HL-60/S4 treated with retinoic acid at 250 ng/mL for 4 days and 3 days (cell line): ENCODE results near the gene HTR3A.
"Not testable (repeated sequence)": the region's sequence is repeated elsewhere in the genome, so short reads cannot be mapped to it uniquely, and the experiment has no call there.

ENCODE experiments used
- in situ Hi-C: fragments of 300-500 bp; cut with MboI; formaldehyde crosslinking; loops from 2 replicates; pipeline ENCODE4 v1.7.0; 2022; ENCODE audit warnings: low sequenced_read_pairs

HTR3A gene

DNA sequence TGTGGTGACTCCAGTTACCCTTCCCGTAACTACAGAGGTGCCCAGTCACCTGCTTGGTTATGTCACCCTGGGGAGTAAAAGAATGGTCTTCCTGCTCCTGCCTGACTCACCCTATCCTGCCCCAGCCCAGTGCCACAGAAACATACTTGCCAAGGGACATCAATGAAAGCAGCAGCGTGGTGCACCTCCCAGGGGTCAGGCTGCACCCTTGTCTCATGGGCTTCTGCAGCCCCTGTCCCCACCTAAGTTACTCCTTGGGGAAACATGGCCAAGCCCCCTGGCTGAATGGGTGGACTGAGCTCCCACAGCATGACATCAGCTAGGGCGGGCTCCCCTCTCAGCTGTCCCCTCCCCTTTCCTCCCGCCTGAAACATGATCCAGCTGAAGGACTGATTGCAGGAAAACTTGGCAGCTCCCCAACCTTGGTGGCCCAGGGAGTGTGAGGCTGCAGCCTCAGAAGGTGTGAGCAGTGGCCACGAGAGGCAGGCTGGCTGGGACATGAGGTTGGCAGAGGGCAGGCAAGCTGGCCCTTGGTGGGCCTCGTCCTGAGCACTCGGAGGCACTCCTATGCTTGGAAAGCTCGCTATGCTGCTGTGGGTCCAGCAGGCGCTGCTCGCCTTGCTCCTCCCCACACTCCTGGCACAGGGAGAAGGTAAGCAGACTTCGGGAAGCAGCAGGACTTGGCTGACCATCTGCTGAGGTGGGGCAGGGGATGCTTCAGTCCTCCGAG lies at the start of gene HTR3A:
Gene HTR3A, plus strand, starts transcription at position 368 of the 730 bp plus-strand sequence. Its CDS starts 218 bp downstream, at position 586.
- in situ Hi-C loops, result no loop called here

DNA sequence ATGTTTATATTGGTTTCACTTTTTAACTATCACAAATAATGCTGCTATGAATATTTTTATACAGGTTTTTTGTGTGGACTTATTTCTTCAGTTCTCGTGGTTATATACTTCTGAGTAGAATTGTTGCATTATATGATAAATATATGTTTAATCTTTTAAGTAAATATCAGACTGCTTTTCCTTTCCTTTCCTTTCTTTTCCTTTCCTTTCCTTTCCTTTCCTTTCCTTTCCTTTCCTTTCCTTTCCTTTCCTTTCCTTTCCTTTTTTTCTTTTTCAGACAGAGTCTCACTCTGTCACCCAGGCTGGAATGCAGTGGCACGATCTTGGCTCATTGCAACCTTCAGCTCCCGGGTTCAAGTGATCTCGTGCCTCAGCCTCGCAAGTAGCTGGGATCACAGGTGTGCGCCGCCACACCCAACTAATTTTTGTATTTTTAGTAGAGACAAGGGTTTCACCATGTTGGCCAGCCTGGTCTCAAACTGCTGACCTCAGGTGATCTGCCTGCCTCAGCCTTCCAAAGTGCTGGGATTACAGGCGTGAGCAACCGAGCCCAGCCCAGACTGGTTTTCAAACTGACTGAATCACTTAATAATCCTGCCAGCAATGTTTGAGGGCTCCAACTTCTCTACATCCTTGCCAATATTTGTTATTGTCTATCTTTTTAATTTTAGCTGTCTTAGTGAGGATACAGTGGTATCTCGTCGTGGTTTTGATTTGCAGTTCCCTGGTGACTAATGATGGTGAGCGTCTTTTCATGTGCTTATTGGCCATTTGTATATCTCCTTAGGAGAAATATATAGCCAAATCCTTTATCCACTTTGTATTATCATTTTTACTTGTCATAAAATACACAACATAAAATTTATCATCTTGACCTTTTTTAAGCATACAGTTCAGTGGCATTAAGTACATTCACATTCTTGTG lies 48.4 kb upstream of the HTR3A start:
- in situ Hi-C loops, result no loop called here

DNA sequence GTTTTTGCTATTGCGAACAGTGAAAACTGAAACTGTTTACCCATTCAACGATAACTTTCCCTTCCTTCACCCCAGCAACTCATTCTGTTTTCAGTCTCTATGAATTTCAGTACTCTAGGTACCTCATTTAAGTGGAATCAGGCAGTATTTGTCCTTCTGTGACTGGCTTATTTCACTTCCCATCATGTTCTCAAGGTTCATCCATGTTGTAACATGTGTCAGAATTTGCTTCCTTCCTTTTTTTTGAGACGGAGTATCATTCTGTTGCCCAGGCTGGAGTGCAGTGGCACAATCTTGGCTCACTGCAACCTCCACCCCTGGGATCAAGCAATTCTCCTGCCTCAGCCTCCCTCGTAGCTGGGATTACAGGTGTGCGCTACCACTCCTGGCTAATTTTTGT lies 46.6 kb upstream of the HTR3A start:
- in situ Hi-C loops, result no loop called here

DNA sequence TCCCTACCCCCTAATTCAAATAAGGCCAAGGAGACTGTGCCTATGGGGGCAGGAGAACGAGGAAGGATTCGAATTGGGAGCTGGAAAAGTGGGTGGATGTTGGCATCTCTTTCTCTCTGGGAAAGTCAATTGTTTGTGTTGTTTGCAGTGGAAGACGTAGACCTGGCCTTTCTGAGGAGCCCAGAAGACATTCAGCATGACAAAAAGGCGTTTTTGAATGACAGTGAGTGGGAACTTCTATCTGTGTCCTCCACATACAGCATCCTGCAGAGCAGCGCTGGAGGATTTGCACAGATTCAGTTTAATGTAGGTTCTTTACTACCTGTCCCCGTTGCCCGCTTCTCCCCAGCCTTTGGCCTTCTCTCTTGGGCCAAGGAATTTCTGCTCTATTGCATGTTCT lies 42.1 kb upstream of the HTR3A start:
- in situ Hi-C loops, result no loop called here

DNA sequence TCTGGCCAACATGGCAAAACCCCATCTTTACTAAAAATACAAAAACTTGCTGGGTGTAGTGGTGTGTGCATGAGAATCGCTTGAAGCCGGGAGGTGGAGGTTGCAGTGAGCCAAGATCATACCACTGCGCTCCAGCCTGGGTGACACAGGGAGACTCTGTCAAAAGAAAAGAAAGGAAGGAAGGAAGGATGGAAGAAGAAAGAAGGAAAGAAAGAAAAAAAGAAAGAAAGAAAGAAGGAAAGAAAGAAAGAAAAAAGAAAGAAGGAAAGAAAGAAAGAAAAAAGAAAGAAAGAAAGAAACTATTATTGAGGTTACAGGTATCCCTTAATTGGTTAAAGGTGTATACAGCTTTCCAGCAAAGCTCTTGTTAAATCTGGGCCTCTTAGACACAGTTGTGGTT lies 40.7 kb upstream of the HTR3A start:
- in situ Hi-C loops, result not testable (repeated sequence)

DNA sequence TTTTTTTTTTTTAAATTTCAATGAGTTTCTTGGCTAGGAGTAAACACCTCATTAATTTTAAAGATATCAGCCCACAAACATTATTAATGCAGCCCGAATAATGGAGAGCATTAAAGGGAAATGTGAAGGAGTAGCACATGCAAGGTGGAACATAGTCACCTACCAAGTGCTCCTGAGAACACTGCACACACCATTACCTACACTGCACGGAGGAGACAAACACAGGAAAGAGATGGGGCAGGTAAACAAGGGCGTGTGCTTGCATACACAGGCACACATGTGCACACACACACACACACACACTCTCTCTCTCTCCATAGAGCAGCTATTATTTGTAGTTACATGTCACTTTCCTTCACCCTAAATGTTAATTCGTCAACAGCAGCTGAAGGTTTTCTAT lies 40.1 kb upstream of the HTR3A start:
- in situ Hi-C loops, result no loop called here

DNA sequence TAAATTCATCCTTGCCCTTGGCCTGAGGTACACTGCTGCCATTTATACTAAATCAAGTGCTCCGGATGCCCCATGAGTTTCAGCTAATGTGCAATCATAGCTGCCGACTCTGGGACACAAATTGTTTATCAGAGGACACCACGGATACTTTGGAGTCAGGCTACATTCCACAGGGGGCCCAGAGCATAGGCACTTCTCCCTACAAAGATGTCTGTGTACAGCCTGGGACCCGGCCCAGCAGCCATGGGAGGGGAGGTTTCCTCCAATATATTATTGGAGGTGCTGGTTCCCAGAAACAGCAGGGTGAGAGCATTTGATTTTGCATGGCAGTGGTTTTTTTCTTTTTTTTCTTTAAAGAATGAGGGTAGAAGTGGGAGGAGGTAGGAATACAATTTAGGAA lies 39.0 kb upstream of the HTR3A start:
- in situ Hi-C loops, result no loop called here

DNA sequence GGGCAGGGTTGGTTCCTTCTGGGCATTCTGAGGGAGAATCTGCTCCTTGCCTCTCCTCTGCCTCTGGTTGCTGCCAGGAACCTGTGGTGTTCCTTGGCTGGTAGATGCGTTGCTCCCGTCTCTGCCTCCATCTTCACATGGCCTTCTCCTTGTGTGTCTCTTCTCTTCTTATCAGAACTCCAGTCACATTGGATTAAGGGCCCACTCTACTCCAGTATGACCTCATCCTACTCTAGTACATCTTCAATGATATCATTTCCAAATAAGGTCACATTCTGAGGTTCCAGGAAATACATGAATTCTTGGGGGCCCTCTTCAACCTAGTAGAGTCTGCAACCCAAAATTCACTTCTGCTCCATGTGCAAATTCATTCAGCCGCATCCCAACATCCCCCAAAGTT lies 37.0 kb upstream of the HTR3A start:
- in situ Hi-C loops, result no loop called here

DNA sequence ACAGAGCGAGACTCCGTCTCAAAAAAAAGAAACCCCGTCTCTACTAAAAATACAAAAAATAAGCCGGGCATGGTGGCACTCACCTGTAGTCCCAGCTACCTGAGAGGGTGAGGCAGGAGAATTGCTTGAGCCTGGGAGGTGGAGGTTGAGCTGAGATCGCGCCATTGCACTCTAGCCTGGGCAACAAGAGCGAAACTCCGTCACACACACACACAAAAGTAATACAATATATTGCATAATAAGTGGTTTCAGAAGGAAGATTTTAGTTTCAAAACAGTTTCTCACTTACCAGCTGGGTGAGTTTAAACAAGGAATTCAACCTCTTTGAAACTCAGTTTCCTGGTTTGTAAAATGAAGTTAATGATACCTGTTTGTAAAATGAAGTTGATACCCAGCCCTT lies 32.7 kb upstream of the HTR3A start:
- in situ Hi-C loops, result no loop called here

DNA sequence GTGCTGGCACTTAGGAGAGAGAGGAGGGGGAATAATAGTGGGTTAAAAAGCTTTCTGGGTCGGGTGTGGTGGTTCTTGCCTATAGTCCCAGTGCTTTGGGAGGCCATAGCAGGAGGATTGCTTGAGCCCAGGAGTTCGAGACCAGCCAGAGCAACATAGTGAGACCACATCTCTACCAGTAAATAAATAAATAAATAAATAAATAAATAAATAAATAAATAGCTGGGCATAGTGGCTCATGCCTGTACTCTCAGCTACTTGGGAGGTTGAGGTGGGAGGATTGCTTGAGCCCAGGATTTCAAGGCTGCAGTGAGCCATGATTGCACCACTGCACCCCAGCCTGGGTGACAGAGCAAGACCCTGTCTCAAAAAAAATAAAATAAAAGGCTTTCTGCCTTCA lies 28.7 kb upstream of the HTR3A start:
- in situ Hi-C loops, result not testable (repeated sequence)

DNA sequence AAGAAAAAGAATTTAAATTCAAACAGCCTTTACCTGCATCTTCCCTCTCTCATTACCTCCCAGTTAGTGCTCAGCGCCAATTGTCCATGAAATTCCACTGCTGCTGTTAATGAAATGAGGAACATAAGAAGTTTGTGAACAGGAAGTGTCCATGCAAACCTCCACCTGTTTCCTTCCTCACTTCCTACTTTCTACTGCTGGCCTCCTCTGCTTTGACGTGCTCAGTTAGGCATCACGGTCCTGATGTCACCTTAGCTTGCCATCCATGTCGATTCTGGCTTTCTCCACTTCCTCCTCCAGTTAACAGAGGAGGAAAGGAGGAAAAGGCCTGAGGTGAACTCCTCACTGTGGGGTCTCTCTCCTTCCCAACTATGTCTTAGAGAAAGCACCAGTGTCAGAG lies 26.9 kb upstream of the HTR3A start:
- in situ Hi-C loops, result no loop called here

DNA sequence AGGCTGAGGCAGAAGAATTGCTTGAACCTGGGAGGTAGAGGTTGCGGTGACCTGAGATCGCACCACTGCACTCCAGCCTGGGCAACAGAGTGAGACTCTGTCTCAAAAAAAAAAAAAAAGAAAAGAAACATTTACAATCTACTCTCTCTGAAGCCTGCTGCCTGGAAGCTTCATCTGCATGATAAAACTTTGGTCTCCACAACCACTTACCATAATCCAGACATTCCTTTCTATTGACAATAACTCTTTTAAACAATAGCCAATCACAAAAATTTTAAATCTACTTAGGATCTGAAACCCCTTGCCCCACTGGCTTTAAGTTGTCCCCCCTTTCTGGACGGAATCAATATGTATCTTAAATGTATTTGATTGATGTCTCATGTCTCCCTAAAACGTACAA lies 25.0 kb upstream of the HTR3A start:
- in situ Hi-C loops, result no loop called here

DNA sequence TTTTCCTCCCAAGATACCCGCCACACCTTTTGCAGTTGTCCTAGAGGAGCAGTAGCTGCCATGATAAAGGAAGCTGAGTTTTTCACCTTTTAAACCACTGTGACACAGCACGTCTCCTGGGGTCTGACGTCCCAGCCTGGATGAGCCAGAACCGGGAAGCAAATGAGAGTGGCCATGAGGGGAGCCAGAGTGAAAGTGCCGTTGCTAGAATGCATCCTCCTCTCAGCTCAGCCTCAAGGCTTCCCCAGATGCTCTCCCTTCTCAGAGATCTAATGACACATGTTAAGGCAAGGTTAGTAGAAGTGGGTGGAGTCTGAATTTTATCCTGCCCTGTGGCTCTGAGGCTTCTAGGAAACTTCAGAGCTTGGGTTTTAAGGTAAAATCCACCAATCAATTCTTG lies 23.4 kb upstream of the HTR3A start:
- in situ Hi-C loops, result no loop called here

DNA sequence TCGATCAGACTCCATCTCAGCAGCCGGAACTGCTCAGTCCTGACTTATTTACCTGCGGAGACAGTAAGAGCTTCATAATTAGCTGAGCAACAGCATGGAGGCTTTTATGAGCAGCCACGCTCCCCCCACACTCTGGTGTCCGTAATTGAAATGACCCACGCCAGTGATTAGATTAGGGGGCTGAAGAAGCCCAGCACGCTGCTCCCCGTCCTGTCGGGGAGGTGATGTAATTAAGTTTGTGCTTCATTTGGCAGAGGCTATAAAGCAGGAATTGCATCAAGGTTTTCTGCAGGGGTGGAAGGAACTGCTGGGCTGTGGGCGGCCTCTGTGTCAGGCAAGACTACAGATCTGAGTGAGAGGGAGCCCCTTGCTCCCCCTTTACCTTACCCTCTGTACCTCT lies 22.8 kb upstream of the HTR3A start:
- in situ Hi-C loops, result no loop called here

DNA sequence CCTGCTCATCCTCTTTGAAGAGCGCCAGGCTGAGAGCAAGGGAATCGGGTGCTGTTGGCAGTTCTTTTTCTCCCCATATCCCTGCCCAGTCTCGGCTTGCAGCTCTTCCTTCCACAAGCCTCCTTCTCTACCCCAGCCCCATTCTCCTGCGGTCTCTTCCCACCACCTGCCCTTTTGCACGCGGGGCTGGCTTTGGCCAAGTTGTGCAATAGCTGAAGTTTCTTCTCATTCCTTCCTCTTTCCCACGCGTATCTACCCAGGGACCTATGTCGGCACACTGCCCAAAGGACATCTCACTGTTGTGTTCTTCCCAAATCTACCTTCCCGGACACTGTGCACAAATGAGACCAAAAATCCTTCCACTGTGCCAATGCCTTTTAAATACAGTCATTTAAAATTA lies 22.3 kb upstream of the HTR3A start:
- in situ Hi-C loops, result no loop called here

DNA sequence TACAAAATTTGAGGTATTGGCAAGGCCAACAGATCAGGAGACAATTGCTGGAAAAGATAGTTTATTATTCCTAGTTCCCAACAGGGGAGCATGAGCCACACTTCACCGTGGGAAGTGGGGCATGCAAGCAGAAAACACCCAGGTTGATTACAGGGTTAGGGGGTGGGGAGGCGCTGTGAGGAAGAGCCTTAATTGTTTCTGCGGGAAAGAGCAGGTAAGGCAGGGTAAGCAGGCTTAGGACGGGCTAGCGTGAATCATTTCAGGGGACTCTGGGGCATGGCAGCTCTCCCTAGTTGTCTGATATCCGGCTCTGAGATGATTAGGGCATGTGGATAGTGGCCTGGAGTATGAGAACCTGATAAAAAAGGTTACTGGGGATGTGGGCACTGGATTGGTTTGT lies 20.7 kb upstream of the HTR3A start:
- in situ Hi-C loops, result no loop called here

DNA sequence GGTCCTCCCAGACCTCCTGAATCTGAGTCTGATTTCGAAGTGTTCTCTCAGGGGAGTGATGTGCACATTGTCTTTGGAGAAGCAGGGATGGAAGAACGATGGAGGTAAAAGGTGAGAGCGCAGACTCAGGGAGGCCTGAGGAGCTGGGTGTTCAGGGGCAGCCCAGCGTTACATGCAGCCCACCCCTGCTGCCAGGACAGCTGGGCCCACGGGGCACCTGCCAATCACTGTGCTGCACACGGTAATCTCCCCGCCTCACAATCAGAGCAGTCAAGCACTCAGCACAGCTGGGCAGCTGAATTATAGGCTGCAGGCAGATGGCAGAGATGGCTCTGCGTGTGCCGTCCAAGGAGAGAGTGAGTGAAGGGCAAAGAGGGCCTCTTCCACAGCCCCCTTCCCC lies 17.9 kb upstream of the HTR3A start:
- in situ Hi-C loops, result no loop called here

DNA sequence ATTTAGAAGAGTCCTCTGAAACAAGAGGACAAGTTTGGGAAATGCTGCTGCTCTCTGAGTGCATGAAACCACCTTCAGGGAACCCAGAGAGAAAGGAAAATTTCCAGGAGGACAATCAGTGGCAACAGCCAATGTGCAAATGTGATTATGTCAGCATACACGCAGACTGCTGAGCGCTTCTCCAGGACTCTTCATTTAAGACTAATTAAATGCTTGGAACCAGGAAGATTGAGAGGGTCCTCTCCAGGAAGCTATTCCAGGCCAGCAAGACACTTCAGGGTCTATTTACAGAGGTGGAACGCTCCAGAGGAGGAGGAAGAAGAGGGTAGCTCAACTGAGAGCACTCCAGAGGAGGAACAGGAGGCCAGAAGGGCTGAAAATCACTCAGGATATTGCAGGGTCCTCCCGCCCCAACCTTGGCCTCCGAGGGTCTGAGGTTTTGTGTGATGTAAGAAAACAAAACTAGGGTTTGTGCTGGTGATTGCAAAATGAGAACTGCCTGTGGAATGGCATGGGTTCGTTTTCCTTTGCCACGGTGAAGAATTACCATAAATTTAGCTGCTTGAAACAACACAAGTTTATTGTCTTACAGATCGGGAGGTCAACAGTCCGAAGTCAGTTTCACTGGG lies 14.1 kb upstream of the HTR3A start:
- in situ Hi-C loops, result no loop called here

DNA sequence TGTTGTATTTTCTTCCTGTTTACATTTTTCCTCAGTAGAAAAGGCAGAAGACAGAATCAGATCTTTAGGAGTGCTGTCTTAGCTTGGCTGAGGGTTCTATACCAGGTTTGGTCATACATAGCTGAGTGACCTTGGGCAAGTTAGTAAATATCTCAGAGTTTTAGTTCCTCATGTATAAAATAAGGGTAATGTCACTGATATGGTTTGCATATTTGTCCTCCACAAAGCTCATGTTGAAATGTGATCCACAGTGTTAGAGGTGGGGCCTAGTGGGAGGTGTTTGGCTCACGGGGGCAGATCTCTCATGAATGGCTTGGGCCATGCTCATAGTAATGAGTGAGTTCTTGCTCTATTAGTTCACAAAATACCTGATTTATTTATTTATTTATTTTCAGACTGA lies 7.5 kb upstream of the HTR3A start:
- in situ Hi-C loops, result no loop called here

DNA sequence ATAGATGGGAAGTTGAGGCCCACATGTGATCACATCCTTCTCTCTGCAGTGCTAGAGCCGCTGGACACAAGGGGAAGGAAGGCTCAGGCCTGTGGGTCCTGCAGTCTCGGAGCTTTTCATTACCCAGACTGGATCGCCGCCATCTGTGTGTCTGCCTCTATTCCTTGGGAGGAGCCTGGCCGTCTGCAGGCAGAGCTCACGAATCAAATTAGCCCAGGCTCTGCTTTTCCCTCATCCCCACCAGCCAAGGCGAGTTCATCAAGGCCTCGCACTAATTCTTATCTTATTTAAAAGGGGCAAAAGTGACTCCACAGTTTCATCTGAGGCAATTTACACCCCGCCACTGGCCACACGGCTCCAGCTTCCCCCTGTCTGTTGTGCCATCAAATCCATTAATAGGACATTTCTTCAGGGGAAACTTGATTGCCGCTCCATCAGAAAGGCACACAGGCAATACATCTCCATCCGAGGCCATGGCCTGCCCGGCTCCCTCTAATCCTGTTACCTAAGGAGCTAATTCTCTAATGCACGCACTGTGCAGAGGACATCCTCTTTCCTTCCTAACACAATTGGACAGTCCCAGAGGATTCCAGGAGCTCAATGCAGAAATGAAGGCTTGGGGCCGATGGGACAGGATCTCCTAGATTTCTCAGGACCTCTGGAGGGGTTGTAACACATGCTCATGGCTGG lies 3.3 kb upstream of the HTR3A start:
- in situ Hi-C loops, result no loop called here

DNA sequence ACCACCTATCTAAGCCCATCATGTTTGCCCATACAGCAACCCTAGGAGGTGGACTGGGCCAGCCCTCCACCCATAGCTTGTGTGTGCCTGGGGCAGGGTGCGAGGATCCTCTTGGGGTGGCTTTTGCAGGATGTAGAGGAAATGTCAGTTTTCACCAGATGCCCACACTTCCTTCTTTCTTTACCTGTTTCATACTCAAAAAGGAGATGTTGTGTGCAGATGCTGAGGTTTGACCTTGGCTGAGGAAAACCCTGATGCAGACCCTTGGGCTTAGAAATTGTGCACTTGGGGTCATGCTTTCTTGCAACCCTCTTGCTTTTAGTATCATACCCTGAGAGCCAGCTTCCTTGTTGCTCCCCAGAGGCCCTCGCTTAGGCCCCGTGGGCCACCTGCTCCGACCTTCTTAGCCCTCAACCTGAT lies 2.2 kb downstream of the HTR3A start:
- in situ Hi-C loops, result no loop called here
